ENCODE results near the gene SLC25A18.

GRCh38 chr22:17579535-17579981 is 16.3 kb downstream of the SLC25A18 start:
- TF ChIP-seq CTCF (IDR thresholded peaks at IDR 0.05) (no peak), POLR2A (IDR thresholded peaks at IDR 0.05) (no peak)
